ENCODE data around the gene CTNND1. TPM values are rescaled to one million over a fixed set of nuclear protein-coding genes. Genes with fewer than 3 reads are reported as not detected.
A peak's percentile ranks its signal among the peaks of the same experiment; 100 is the strongest.

The CTNND1 gene
- total RNA-seq, 2 experiments from 2014 or later = 5.1 to 5.3 TPM

DNA sequence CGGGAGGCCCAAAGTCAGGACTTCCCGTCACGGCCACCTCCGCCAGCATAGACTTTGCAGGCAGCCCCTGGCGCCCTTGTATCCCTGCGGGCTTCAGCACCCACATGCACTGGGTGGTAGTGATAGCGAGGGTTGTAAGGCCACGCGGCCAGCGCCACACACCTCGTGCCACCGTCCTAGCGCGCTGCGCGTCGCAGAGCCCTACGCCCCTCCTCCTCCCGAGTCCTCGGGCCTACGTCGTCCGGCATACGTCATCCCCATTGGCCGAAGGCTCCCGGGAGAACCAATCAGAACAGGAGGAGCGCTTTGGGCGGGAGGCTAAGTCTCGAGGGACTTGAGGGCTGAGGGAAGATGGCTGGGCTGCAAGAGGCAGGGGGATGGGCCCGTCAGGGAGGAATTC lies 8.6 kb upstream of the CTNND1 start:
- TF ChIP-seq EZH2phosphoT487 (IDR thresholded peaks at IDR 0.05; ENCODE audit: borderline replicate concordance, low read depth, low read length) = no peak
- no peak for TF ChIP-seq CTCF (conservative IDR thresholded peaks at IDR 0.05; ENCODE audit: low read length)
- DNase-seq (ENCODE audit: low spot score) = no peak
- ChIA-PET POLR2A (no interaction called here), CTCF (ENCODE audit: unreplicated experiment) (no interaction called here)
- H3K9me3 ChIP-seq (ENCODE audit: low read length) = no peaks in the 10 kb centered on the region
- no peaks in the 10 kb centered on the region for H3K9me2 ChIP-seq (ENCODE audit: insufficient read depth, low read length)
- peaks cover 9% of the 10 kb centered on the region for H3K36me3 ChIP-seq (ENCODE audit: insufficient read depth, low read length)
- BruUV-seq (replicated peaks) = no TSS peak
- H3K4me2 ChIP-seq (ENCODE audit: low read length) = no peak overlapping the region
- intact Hi-C loops (cut with micrococcal nuclease; ENCODE audit: unreplicated experiment) = no loop called here
- no peaks in the 10 kb centered on the region for H4K20me1 ChIP-seq (ENCODE audit: insufficient read depth, low read length)
- no peaks in the 10 kb centered on the region for H3K4me1 ChIP-seq (ENCODE audit: insufficient read depth, low read length, poor library complexity, severe bottlenecking)
- H3K27ac ChIP-seq (ENCODE audit: low read depth, low read length, poor library complexity, severe bottlenecking) = no peak overlapping the region
- no peak overlapping the region for H2AFZ ChIP-seq (ENCODE audit: low read length)
- H3K4me3 ChIP-seq (ENCODE audit: low read depth, low read length, poor library complexity, severe bottlenecking) = no peak overlapping the region
- no peaks in the 10 kb centered on the region for H3K79me2 ChIP-seq (ENCODE audit: insufficient read depth, low read depth, low read length)

DNA sequence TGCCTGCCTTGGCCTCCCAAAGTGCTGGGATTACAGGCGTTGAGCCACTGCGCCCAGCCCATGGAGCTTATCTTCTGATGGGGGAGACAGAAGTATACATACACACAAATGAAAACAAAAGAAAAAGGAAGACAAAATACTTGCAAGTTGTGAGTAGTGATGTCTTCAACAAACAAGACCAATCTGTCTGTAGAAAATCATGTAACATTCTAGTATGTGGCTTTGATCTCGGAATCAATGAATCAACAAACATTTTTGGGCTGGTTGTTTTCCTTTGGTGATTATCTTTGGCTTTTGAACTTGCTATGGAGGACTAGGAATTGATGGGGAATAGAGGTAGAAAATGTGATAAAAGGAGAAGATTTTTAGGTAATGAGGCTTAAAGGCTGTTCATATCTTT lies 3.4 kb upstream of the CTNND1 start:
- H3K27ac ChIP-seq (ENCODE audit: low read depth, low read length, poor library complexity, severe bottlenecking) = no peak overlapping the region
- no peaks in the 10 kb centered on the region for H3K9me3 ChIP-seq (ENCODE audit: low read length)
- H2AFZ ChIP-seq (ENCODE audit: low read length) = no peak overlapping the region
- no TSS peak for BruUV-seq (replicated peaks)
- intact Hi-C loops (cut with micrococcal nuclease; ENCODE audit: unreplicated experiment) = no loop called here
- H3K4me3 ChIP-seq (ENCODE audit: low read depth, low read length, poor library complexity, severe bottlenecking) = no peak overlapping the region
- H3K4me2 ChIP-seq (ENCODE audit: low read length) = no peak overlapping the region
- DNase-seq (ENCODE audit: low spot score) = no peak
- no peaks in the 10 kb centered on the region for H3K9me2 ChIP-seq (ENCODE audit: insufficient read depth, low read length)
- CTCF ChIA-PET (ENCODE audit: unreplicated experiment) = no interaction called here
- H3K79me2 ChIP-seq (ENCODE audit: insufficient read depth, low read depth, low read length) = no peaks in the 10 kb centered on the region
- TF ChIP-seq CTCF (conservative IDR thresholded peaks at IDR 0.05; ENCODE audit: low read length) (no peak), EZH2phosphoT487 (IDR thresholded peaks at IDR 0.05; ENCODE audit: borderline replicate concordance, low read depth, low read length) (no peak)
- H3K36me3 ChIP-seq (ENCODE audit: insufficient read depth, low read length) = no peaks in the 10 kb centered on the region
- POLR2A ChIA-PET = interaction anchor here (0.5 to 0.7 kb wide), 2 partner anchors 12 to 48 kb away, joined by 3 to 4 read pairs; no protein-coding TSS in a partner anchor
- no peaks in the 10 kb centered on the region for H4K20me1 ChIP-seq (ENCODE audit: insufficient read depth, low read length)
- H3K4me1 ChIP-seq (ENCODE audit: insufficient read depth, low read length, poor library complexity, severe bottlenecking) = no peaks in the 10 kb centered on the region

- Histone ChIP-seq H3K9me3 (ENCODE audit: low read length) (no peaks in the 10 kb centered on the region), H2AFZ (ENCODE audit: low read length) (no peak overlapping the region), H3K27ac (ENCODE audit: low read depth, low read length, poor library complexity, severe bottlenecking) (no peak overlapping the region), H3K4me2 (ENCODE audit: low read length) (no peak overlapping the region), H3K36me3 (ENCODE audit: insufficient read depth, low read length) (no peaks in the 10 kb centered on the region), H3K79me2 (ENCODE audit: insufficient read depth, low read depth, low read length) (no peaks in the 10 kb centered on the region), H3K4me1 (ENCODE audit: insufficient read depth, low read length, poor library complexity, severe bottlenecking) (no peaks in the 10 kb centered on the region), H3K9me2 (ENCODE audit: insufficient read depth, low read length) (no peaks in the 10 kb centered on the region), H4K20me1 (ENCODE audit: insufficient read depth, low read length) (no peaks in the 10 kb centered on the region), H3K4me3 (ENCODE audit: low read depth, low read length, poor library complexity, severe bottlenecking) (no peak overlapping the region)
- intact Hi-C loops (cut with micrococcal nuclease; ENCODE audit: unreplicated experiment) = no loop called here
- no peak for DNase-seq (ENCODE audit: low spot score)
- TF ChIP-seq CTCF (conservative IDR thresholded peaks at IDR 0.05; ENCODE audit: low read length) = no peak
- no peak for TF ChIP-seq EZH2phosphoT487 (IDR thresholded peaks at IDR 0.05; ENCODE audit: borderline replicate concordance, low read depth, low read length)
- ChIA-PET POLR2A (interaction anchor here (1.1 to 1.3 kb wide), 3 partner anchors 15 to 56 kb away, joined by 3 to 8 read pairs (median 4); no protein-coding TSS in a partner anchor), CTCF (ENCODE audit: unreplicated experiment) (no interaction called here)
- TSS peak; percentile 49 for BruUV-seq (replicated peaks)
Observed at GRCh38 chr11:57762235-57762861, 746 bp downstream of the CTNND1 start.
